ENCODE results near the gene SAMD7.

DNA sequence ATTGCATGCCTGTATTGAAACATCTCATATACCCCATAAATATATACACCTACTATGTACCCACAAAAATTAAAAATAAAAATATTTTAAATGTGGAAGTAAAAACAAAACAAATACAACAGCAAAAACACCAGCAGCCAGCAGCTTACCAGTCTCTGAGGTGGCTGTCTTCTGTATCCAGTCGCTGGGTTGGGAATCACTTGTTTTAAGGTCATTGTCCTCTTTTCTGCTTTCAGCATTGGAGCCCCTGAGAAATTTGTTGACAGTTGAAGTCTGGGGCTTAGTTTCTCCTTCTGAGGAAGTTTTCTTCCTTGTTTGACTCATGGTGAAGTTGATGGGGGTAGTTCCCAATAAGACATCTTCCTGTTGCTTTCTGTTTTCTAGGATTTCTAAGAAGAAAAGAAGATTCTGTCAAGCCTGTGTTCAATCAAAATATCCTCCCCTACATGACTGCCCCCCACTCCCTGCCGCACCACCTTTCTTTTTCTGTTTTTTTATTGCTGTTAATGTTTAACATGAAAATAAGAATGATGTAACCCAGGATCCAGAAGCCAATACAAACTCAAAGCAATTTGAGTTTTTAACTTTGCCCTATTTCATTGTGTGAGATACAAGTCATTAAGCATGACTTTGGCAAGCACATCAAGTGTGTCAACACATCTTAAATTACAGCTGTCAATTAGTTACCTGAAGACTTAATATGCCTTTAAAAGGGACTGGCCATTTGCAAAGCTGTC lies 41.7 kb upstream of the SAMD7 start, which contains the start of gene LRRC31:
- TF ChIP-seq, protein P1, sequence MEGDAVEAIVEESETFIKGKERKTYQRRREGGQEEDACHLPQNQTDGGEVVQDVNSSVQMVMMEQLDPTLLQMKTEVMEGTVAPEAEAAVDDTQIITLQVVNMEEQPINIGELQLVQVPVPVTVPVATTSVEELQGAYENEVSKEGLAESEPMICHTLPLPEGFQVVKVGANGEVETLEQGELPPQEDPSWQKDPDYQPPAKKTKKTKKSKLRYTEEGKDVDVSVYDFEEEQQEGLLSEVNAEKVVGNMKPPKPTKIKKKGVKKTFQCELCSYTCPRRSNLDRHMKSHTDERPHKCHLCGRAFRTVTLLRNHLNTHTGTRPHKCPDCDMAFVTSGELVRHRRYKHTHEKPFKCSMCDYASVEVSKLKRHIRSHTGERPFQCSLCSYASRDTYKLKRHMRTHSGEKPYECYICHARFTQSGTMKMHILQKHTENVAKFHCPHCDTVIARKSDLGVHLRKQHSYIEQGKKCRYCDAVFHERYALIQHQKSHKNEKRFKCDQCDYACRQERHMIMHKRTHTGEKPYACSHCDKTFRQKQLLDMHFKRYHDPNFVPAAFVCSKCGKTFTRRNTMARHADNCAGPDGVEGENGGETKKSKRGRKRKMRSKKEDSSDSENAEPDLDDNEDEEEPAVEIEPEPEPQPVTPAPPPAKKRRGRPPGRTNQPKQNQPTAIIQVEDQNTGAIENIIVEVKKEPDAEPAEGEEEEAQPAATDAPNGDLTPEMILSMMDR (conservative IDR thresholded peaks at IDR 0.05; ENCODE audit: low read length): no peak
- TF ChIP-seq EZH2phosphoT487 (IDR thresholded peaks at IDR 0.05; ENCODE audit: borderline replicate concordance, low read depth, low read length): no peak

Measured in OCI-LY7 (cell line).